HG03354 (cell line): ENCODE data around the gene POSTN.

Experiments used
- ATAC-seq: cut with Tn5 transposase; IDR thresholded peaks from one replicate; pipeline ENCODE4 v1.9.1; 2021; ENCODE audit warnings: mild to moderate bottlenecking; ENCODE audit not compliant: unreplicated experiment, poor library complexity, severe bottlenecking

The POSTN gene

DNA sequence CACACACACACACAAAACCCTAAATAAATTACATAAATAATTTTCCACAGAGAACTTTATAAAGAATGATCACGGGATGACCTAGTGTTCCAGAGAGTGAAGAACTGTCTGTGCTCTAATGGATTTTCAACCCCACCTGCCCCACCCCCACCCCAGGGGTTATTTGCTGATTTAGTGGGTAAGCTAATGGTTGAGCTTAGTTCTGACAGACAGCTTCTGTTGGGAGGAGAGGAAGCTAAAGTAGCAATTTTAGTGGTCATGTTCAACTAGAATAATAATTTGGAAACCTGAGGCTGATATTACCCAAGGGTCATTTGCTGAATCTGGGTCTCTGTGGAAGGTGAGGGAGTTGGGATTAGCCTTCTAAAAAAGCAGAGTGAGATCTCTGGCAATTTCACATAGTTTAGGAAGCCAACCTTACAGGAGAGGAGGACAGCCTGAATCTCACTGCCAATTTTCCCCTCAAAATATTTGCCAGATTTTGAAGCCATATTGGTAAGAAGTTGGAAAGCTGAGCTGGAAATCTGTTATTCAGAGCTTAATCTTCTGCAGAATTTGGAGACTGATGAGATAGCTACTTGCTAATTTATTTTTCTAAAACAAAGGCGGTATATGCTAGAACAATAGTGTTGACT, 68.7 kb downstream of the POSTN start:
- ATAC-seq = no peak

- no peak for ATAC-seq
Observed at GRCh38 chr13:37526710-37527473, 71.7 kb downstream of the POSTN start.

DNA sequence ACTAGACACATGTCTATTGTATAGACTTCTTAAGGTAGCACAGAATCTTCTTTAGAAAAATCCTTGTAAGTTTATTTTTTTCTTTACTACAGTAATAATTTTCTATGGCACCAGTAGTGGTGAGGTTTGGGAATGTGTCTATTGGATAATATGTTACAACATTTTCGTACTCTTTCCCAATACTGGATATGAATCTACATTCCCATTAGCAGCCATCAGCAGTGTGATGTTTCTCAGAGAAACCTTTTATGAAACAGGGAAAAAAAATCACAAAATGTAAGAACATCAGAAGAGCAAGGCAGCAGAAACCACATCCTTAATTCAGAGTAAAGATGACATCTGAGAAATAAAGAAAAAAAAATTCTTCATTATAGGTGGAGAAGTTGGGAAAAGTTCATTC, 83.3 kb downstream of the POSTN start:
- no peak for ATAC-seq
